NCI-H2171 (cell line): ENCODE data around the gene YPEL1.

ENCODE experiments used
- DNase-seq: peaks from one replicate; lab custom pipeline; 2025; lab: John Stamatoyannopoulos, UW

Gene YPEL1

DNA sequence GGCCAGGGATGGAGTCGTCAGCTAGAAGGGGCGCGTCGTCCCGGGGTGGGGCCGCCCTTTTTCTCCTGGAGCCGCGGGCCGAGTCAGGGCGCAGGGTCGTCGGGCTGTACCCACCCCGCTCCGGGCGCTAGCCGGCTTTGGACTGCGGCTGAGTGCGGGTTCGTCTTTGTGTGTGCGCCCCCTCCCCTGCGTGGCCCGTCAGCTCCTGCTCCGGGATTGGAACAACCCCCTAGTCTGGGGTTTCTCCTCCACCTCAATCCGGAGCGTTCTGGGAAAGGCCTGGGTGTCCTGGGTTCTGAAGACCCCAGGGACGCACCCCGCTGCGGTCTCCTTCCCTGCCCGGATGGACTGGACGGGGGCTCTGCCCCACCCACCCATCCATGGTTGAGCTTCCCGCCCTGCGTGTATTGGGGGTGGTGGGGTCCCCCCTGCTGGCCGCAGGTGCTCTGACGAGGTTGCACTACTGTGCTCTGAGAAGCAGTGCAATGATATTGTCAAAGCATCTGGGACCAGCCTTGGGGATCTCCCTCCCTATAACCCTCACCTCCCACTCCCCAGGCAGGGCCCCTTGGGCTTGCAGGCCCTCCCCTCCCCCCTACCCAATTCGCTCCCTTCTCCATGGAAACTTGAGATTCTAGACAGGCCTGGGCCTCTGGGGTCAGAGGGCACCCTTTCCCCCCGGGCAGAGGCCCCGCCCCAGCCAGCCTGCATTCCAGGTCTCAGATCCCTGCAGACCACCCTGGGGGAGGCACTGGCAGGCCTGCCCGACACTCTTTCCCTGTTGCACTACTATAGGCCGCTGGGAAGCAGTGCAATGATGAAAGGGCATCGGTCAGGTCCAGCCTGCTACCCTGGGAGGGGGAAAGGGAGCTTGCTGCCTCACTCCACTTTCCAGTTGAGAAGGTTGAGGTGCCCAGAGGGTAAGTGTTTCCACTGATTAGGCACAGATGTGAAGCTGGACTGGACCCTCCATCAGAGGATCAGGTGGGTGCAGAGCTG is 82.7 kb downstream of the YPEL1 start:
- no peak for DNase-seq

DNA sequence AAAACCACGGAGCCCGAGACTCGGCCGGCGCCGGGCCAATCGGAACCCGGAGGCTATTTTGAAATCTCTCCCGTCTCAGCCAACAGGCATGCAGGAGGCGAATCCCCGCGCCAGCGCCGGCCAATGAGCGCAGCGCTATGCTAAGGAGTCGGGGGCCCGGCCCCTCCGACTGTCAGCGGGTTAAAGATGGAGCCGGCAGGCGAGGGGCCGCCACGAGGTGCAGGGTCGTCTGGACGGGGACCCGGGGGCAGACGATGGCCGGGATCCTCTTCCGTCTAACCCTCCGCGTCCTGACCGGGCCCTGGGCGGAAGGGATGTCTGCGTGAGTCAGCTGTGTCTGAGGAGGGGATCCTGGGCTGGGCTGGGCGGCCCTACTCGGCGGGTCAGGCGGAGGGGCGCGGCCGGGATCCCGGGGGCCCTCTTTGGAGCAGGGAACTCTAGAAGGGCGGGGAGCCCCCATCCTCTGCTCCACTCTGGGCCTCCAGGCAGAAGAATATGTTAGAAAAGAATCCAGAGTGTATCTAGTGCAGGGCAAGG is 83.5 kb downstream of the YPEL1 start:
- peak; percentile 93 for DNase-seq

DNA sequence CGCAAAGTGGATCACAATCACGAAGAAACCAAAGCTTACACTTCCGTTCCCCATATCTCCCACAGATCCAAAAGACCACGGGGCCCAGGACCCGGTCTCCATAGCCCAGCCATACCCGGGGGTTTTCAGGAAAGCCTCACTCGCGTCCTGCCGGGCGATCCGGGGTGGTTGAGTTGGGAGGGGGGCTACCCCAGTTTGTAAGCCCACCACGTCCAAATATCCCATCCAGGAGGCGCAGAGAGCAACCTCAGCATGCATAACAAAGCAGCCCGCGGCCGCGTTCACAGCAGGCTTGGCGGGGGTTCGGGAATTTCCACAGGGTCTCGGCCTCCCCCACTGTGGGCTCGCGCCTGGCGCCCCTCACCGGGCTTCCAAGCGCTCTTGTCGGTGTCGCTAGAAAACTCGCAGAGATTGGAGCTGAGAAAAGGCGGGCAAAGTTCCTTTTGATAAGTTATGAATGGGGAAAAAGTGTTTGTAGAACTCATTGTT is 84.0 kb downstream of the YPEL1 start:
- DNase-seq = no peak

DNA sequence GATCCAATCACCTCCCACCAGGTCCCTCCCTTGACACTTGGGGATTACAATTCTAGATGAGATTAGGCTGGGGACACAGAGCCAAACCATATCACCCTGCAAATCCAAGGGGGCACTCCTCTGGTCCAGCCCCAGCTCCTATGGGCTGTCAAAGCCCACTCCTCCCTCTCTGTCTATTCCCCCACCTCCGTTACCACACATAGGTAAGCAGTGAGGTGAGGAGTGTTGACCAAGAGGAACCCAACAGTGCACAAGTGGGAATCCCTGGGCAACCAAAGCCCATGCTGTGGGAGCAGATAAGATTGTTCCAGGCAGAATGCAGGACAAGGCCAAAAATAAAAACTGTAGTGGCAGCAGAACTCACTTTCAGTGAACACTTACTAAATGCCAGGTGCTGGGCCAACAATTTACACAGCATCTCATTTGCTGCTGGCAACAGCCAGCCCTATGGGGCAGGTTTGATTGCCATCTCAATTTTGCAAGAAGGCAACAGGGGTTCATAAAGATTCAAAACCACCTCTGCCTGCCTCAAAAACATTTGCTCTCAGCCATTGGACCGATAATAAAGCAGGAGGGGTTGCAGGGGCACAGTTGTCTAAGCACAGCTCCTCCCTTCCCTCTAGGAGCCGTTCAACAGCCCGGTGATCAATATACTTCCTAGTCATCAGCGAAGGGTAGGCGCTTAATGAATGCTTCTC is 84.6 kb downstream of the YPEL1 start:
- DNase-seq = peak; percentile 37

DNA sequence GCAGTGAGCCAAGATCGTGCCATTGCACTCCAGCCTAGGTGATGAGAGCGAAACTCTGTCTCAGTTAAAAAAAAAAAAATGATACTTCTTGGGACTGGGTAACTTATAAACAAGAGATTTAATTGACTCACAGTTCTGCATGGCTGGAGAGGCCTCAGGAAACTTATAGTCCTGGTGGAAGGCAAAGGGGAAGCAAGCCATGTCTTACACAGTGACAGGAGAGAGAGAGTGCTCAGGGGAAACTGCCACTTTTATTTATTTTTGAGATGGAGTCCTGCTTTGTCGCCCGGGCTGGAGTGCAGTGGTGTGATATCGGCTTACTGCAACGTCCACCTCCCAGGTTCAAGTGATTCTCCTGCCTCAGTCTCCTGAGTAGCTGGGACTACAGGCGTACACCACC is 85.3 kb downstream of the YPEL1 start:
- no peak for DNase-seq
